NCI-H1105 (cell line): ENCODE data around the gene UNC13C.

Source experiments
- DNase-seq: peaks from one replicate; lab custom pipeline; 2025; lab: John Stamatoyannopoulos, UW

The UNC13C gene

GRCh38 chr15:54660356-54660755 lies 682.1 kb downstream of the UNC13C start:
- no peak for DNase-seq

GRCh38 chr15:54675241-54675640 lies 697.0 kb downstream of the UNC13C start:
- DNase-seq = no peak

- DNase-seq = no peak
Observed at GRCh38 chr15:54681584-54681983, 703.3 kb downstream of the UNC13C start.
